Retina (tissue), 1 donor: ENCODE results near the gene RBMS3.
"Not testable (repeated sequence)": the region's sequence is repeated elsewhere in the genome, so short reads cannot be mapped to it uniquely, and the experiment has no call there.

Source experiments
- DNase-seq: peaks from one replicate; pipeline ENCODE4 v3.0.0-alpha.2; 2016

Gene RBMS3

GRCh38 chr3:29976871-29977270 is 696.0 kb downstream of the RBMS3 start:
- no peak for DNase-seq

GRCh38 chr3:29977360-29977759 is 696.5 kb downstream of the RBMS3 start:
- DNase-seq, result no peak

GRCh38 chr3:29978036-29978435 is 697.2 kb downstream of the RBMS3 start:
- DNase-seq, result no peak

DNA sequence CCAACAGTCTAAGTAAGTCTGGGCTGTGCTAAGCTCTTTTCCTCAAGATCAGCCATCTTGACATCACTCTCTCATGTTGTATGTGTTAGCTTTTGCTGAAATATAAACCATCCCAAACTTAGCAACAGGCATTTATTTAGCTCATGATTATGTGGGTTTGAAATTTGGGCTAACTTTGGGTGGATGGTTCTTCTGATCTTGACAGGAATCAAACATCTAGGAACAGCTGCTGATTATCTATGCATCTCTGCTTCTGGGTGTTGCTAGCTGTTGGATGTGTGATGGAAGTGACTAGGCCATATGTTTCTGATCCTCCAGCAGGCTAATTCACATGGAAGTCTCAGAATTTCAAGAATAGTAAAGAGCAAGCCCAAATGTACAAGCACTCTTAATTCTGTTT is 710.3 kb downstream of the RBMS3 start:
- DNase-seq, result no peak

- DNase-seq, result no peak
Measured at GRCh38 chr3:30002797-30003196, 721.9 kb downstream of the RBMS3 start.

DNA sequence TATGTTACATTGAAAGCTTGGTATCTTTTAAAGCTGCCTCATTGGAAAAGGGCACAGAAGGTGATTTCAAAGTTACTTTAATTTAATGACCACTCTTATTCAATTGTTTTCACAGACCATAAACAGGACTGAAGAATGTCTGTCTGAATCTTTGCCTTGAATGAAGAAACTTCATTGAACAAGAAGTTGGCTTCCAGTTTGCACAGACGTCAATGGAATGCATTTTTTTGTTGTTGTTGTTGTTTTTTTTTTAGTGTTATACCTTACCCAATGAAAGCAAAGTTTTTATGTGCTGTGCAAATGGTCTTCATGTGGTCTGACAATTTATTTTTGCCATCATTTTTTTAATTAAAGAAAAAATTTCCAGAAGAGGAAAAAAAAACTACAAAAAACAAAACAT is 722.9 kb downstream of the RBMS3 start:
- no peak for DNase-seq

DNA sequence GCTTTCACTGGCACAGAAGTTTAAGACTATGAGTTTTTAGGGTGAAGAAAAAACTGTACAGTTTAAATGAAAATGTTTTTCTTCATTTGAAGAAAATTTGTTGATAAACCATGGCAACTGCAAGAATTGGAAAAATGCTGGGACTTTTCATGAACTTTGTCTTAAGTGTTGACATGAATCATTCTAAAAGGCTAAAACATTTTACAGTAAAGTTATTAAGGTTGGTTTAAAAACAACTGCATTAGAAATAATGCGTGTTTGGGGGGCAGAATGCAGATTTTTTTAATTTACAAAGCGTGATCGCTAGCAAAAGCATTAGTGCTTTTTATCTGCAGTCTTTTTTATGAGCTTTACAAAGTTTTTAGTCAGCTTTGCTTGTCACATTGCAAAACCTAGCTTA is 723.6 kb downstream of the RBMS3 start:
- DNase-seq, result no peak

- no peak for DNase-seq
Measured at GRCh38 chr3:30006111-30006510, 725.2 kb downstream of the RBMS3 start.

DNA sequence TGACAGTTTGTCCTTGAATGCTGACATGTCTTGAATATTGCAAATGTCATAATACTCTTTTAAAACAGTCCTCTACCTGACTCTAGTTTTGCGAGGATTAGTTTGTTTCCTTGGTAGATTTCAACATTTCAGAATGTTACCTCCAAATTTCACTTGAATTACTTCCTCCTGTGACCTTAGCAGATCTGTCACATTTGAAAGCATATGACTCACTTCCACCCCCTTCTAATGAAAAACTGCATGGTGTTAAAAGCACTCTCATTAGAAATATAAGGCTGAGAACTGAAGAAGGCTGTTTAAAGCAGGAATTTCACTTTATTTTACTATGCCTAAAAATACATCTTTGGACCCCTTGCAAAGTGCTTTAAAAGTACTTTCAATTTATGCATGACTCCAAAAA is 726.8 kb downstream of the RBMS3 start:
- DNase-seq, result no peak

GRCh38 chr3:30011237-30011803 is 730.4 kb downstream of the RBMS3 start:
- DNase-seq, result no peak

DNA sequence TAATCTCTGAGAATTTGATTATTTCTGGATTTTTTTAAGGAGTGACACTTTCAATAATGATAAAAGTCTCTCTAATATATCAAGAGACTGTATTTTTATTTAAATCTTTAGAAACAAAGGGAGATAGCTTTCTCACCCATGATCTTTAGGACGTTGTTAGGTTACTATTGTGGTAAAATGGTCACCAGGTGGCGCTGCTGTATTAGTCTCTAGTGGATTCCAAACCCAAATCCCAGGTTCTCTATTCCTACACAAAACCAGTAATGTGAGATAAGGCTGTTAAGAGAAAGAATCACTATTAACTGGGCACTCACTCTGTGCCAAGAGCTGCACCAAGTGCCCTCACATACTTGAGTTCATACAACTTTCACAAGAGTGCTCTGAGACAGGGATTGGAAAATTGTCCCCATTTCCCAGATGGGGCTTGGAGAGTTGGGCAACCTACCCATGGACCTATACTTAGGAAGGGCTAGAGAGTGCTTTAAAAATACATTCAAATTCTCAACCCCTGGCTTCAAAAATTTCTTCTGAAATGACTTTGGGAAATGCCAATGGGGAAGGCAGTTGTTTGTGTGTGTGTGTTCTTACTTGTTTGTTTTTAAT is 732.2 kb downstream of the RBMS3 start:
- DNase-seq, result peak; percentile 33

- DNase-seq, result no peak
Measured at GRCh38 chr3:30017901-30018300, 737.0 kb downstream of the RBMS3 start.

- DNase-seq, result no peak
Measured at GRCh38 chr3:30020380-30020779, 739.5 kb downstream of the RBMS3 start.

DNA sequence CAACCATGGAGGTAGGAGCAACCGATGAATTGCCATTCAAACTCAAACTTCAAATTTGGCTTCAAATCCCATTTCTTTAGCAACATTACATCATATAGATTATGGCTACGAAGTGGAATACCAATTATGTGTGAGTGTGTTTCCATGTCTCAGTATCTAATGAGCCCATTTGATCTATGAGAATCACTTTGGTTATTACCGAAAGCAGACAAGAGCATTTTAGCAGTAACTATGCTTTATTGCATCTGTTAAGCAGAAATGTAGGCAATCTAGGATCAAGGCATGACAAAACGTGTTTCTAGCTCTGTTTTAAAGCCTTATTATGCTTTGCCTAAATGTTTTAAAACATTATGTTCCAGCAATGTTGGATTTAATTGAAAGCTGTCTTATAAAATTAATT is 743.6 kb downstream of the RBMS3 start:
- no peak for DNase-seq

- no peak for DNase-seq
Measured at GRCh38 chr3:30026851-30027250, 746.0 kb downstream of the RBMS3 start.

DNA sequence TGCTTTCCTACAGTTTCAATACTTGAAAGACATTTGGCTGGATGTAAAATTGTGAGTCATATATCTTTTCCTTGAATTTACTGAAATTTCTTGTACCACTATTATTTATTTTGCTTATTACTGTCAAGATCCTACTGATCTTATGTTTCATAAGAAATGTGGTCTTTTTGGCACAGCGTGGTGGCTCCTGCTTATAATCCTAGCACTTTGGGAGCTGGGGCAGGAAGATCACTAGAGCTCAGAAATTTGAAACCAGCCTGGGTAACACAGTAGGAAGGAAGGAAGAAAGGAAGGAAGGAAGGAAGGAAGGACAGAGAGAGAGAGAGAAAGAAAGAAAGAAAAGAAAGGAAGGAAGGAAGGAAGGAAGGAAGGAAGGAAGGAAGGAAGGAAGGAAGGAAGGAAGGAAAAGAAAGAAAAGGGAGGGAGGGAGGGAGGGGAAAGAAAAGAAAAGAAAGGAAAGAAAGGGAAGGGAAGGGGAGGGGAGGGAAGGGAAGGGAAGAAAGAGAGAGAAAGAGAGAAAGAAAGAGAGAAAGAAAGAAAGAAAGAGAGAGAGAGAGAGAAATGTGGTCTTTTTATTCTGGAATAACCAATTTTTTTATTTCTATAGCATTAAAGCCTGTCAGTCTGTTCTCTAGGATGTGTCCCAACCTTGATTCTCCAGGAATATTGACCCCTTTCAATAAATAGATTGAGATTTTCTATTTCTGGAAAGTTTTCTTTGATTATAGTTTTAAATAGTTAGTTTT is 753.5 kb downstream of the RBMS3 start:
- DNase-seq, result no peak

GRCh38 chr3:30035935-30036567 is 755.2 kb downstream of the RBMS3 start:
- no peak for DNase-seq

GRCh38 chr3:30040126-30040525 is 759.3 kb downstream of the RBMS3 start:
- no peak for DNase-seq

DNA sequence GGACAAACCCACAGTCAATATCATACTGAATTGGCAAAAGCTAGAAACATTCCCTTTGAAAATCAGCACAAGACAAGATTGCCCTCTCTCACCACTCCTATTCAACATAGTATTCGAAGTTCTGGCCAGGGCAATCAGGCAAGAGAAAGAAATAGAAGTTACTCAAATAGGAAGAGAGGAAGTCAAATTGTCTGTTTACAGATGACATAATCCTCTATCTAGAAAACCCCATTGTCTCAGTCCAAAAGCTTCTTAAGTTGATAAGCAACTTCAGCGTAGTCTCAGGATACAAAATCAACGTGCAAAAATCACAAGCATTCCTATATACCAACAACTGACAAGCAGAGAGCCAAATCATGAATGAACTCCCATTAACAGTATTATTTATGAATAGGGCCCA is 760.6 kb downstream of the RBMS3 start:
- not testable (repeated sequence) for DNase-seq

GRCh38 chr3:30042274-30042859 is 761.5 kb downstream of the RBMS3 start:
- DNase-seq, result peak; percentile 38

DNA sequence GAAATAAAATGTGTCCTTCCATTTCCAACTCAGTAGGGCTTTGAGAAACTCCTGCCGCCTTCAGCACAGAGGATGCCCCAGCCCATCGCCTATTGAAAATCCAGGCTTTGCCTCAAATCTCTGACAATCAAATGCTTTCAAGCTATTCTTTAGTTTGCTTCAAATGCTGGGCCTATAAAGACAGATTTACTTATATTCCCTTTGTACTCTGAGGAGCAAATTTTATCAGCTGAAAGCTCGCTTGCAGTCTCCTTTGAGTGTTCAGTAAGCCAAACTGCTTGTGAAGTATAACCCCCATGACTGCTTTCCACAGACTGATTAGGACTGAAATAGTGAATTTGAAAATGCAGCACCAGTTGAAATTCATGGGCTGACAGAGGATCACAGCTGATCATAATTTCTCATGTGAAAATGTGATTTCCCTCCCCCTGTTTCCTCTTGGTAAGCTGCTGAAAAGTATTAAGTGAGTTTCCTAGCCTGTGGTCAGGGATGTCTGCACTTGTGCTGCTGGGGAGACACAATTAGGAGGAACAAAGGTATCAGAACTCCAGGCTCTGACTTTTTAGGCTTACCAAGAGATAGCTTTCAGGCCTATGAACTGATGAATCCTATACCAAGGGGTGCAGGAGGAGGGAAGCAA is 762.2 kb downstream of the RBMS3 start:
- no peak for DNase-seq

- no peak for DNase-seq
Measured at GRCh38 chr3:30044515-30044914, 763.6 kb downstream of the RBMS3 start.

DNA sequence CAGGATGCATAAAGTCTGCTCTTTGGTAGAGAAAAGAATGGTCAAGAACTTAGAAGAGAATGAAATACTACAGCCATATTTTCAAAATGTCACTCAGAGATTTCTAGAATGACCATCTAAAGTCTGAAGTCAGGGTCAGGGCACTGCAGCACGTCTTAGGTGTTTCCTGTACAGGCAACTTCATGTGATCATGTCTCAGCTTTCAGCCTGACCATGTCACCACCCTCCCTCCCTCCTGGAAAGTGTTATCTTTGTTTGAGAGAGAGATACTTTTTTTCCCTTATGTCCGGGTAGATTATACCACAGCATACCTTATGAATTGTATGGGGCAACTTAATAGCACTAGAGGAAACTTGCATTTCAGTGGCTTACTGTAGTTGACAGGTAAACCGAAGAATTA is 767.6 kb downstream of the RBMS3 start:
- DNase-seq, result no peak
